Sigmoid colon (tissue), 7 donors: ENCODE results near the gene SNCB. TPM values are rescaled to one million over a fixed set of nuclear protein-coding genes. Genes with fewer than 3 reads are reported as not detected.

Source experiments
- DNase-seq: peaks from one replicate; pipeline ENCODE4 v3.0.0-alpha.2; 2019
- H3K27ac ChIP-seq, 4 donors: fragments of 200-600 bp; sonication (generic); one replicate each; pipeline ENCODE4 v1.5.1; 2016 to 2019; ENCODE audit warnings: mild to moderate bottlenecking in 1 of 4
- H3K27me3 ChIP-seq, 3 donors: fragments of 200-600 bp; sonication (generic); one replicate each; pipeline ENCODE4 v1.5.1; 2019; ENCODE audit warnings: mild to moderate bottlenecking in 1 of 3
- H3K36me3 ChIP-seq, 4 donors: fragments of 200-600 bp; sonication (generic); one replicate each; pipeline ENCODE4 v1.5.1; 2016 to 2019
- H3K4me1 ChIP-seq, 4 donors: fragments of 200-600 bp; sonication (generic); one replicate each; pipeline ENCODE4 v1.5.1; 2017 to 2019
- H3K4me3 ChIP-seq, 4 donors: fragments of 200-600 bp; sonication (generic); one replicate each; pipeline ENCODE4 v1.5.1; 2017 to 2019; ENCODE audit warnings: mild to moderate bottlenecking in 2 of 4, moderate library complexity in 1 of 4
- H3K9me3 ChIP-seq, 4 donors: fragments of 200-600 bp in 3 of 4; sonication (generic) in 3 of 4; one replicate each; pipeline versions ENCODE4 v1.5.1 to v1.6.1; 2013 to 2019
- CTCF ChIP-seq, 4 experiments: fragments of 450-650 bp in 3 of 4; fragments of 200-600 bp in 1 of 4; IDR thresholded peaks; one replicate each; pipeline ENCODE4 v1.5.1; 2016 to 2019; ENCODE audit warnings: antibody characterized with exemption in 4 of 4, mild to moderate bottlenecking in 3 of 4, moderate library complexity in 2 of 4
- EP300 ChIP-seq, 4 donors: sonication (generic); formaldehyde crosslinking; IDR thresholded peaks; one replicate each; pipeline ENCODE4 v1.6.1; 2017; ENCODE audit warnings: antibody characterized with exemption in 4 of 4
- POLR2A ChIP-seq, 2 donors: fragments of 450-650 bp; IDR thresholded peaks; one replicate each; pipeline ENCODE4 v1.6.1; 2016; ENCODE audit warnings: antibody characterized with exemption in 2 of 2, mild to moderate bottlenecking in 2 of 2, moderate library complexity in 2 of 2
- POLR2AphosphoS5 ChIP-seq, 4 donors: sonication (generic); formaldehyde crosslinking; IDR thresholded peaks; one replicate each; pipeline ENCODE4 v1.6.1; 2017; ENCODE audit warnings: antibody characterized with exemption in 4 of 4
- WGBS, 2 donors: extraction: QIAGEN DNeasy Blood & Tissue Kit; methylation state at CpG; one replicate each; pipeline ENCODE4 v1.1.7; 2013; 5-methylcytosine and 5-hydroxymethylcytosine counted together
- intact Hi-C: fragments of 100-400 bp; cut with DNase I; formaldehyde crosslinking; loops from one replicate; pipeline ENCODE4 v1.15.1; 2023
- polyA plus RNA-seq, 3 donors: library from polyadenylated mRNA; stranded (reverse); fragments of 200-250 nt; gene quantifications; one replicate each; pipeline ENCODE4 v1.2.3, GENCODE V29; 2013
- total RNA-seq, 4 donors: library from RNA; depleted of rRNA; stranded (reverse); fragments of >200 nt; gene quantifications; one replicate each; pipeline ENCODE4 v1.1.0, GENCODE V29; 2016
- donor health status: healthy with polysubstance abuse.
- donor health status: Bipolar disorder and iron deficiency.
- donor health status: healthy.

The SNCB gene
- total and polyA plus RNA-seq, 7 donors: 0.23 to 2.2 TPM; not detected in 5

- Histone ChIP-seq H3K27me3 (peaks cover 39 to 89% (median 65%) of the 10 kb centered on the region in 3 donors), H3K9me3 (no peaks in the 10 kb centered on the region), H3K4me1 (peaks cover 0 to 21% (median 20%) of the 10 kb centered on the region in 4 donors), H3K36me3 (no peaks in the 10 kb centered on the region), H3K4me3 (peak overlapping the region in 1 of 4 donors; percentile 3), H3K27ac (no peak overlapping the region)
- no peak for DNase-seq
- TF ChIP-seq POLR2A (IDR thresholded peaks at IDR 0.05): no peak
- TF ChIP-seq EP300 (IDR thresholded peaks at IDR 0.05): no peak
- TF ChIP-seq POLR2AphosphoS5 (IDR thresholded peaks at IDR 0.05): no peak
- TF ChIP-seq CTCF (IDR thresholded peaks at IDR 0.05): no peak
- intact Hi-C loops: no loop called here
- WGBS, 2 donors: 6 to 11% methylated on average over 31 of the region's 31 CpGs
Measured at GRCh38 chr5:176619203-176619568, 11.1 kb downstream of the SNCB start.

DNA sequence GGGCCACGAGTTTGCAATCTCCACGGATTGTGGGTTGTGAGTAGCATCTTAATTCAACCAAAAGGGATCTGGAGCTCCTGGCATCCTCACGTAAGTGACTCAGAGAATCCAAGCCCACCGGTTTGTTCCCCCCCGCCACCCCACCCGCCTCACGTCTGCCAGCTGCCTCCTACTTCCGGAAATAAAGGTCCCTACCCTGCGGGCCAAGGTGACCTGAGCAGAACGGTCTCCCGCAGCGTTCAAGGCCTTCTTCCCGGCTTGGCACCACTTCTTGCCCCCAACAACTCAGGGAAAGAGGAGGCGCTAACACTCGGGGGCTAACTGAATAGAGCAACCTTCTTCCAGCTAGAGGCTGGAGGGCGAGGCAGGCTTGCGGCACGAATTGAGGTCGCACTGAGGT, 11.6 kb downstream of the SNCB start:
- WGBS, 2 donors: 27 to 33% methylated on average over 19 of the region's 19 CpGs
- H3K27me3 ChIP-seq: peaks cover 39 to 85% (median 65%) of the 10 kb centered on the region in 3 donors
- no peaks in the 10 kb centered on the region for H3K9me3 ChIP-seq
- H3K36me3 ChIP-seq: no peaks in the 10 kb centered on the region
- peak overlapping the region in 1 of 4 donors; percentile 3 for H3K4me3 ChIP-seq
- H3K4me1 ChIP-seq: peaks cover 0 to 25% (median 20%) of the 10 kb centered on the region in 4 donors
- intact Hi-C loops: no loop called here
- no peak for DNase-seq
- no peak overlapping the region for H3K27ac ChIP-seq
- TF ChIP-seq POLR2AphosphoS5 (IDR thresholded peaks at IDR 0.05): no peak
- no peak for TF ChIP-seq POLR2A (IDR thresholded peaks at IDR 0.05)
- TF ChIP-seq CTCF (IDR thresholded peaks at IDR 0.05): no peak
- TF ChIP-seq EP300 (IDR thresholded peaks at IDR 0.05): no peak

DNA sequence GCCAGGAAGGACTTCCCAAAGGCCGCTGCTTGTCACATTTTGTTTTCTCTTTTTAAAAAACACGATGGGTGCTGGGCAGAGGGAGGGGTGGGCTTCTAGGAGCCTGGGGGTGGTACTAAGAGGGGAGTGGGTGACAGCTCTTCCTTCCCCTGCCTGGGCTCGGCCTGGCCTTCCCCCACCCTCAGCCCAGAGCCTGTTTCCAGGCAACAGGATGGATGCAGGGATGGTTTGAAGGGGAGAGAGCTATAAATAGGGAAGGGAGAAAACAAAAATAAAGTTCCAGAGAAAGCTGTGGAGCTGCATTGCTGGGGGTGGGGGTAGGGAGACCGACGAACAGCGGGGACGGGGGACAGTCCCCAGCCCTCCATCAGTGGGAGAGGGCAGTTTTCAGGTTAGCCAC, 13.8 kb downstream of the SNCB start:
- 70 to 71% methylated on average over 7 of the region's 7 CpGs for WGBS, 2 donors
- Histone ChIP-seq H3K4me3 (no peak overlapping the region), H3K36me3 (no peaks in the 10 kb centered on the region), H3K27me3 (peaks cover 39 to 84% (median 60%) of the 10 kb centered on the region in 3 donors), H3K27ac (no peak overlapping the region), H3K9me3 (no peaks in the 10 kb centered on the region), H3K4me1 (peaks cover 0 to 27% (median 20%) of the 10 kb centered on the region in 4 donors)
- DNase-seq: no peak
- TF ChIP-seq EP300 (IDR thresholded peaks at IDR 0.05) (no peak), POLR2A (IDR thresholded peaks at IDR 0.05) (no peak), CTCF (IDR thresholded peaks at IDR 0.05) (no peak), POLR2AphosphoS5 (IDR thresholded peaks at IDR 0.05) (no peak)
- intact Hi-C loops: no loop called here

DNA sequence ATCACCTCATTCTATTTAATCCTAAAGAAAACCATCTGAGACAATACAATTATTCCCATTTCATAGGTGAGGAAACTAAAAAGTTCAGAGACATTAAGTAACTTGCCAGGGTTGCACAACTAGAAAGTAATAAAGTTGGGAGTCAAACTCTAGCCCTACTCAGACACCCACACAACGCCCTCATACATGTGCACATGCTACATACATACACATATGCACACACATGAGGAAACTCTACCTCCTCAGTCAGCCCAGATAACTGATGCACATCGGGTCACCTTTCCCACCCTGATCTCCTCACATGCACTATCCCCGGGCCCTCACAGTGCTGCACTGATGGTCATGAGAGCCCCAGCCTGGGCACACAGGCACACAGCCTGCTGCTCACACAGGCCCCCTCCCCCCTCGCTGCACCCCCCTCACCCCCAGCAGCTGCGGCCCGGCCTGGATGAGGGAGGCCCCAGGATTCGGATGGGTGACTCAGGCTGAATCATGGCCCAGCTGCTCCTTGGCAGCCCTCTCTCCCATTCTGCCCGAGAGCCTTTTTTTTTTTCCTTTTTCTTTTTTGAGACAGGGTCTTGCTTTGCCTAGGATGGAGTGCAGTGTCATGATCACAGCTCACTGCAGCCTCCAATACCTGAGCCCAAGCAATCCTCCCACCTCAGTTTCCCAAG, 15.4 kb downstream of the SNCB start:
- H3K27me3 ChIP-seq: peaks cover 23 to 78% (median 54%) of the 10 kb centered on the region in 3 donors
- intact Hi-C loops: no loop called here

More for the DNA sequence above, 15.4 kb downstream of the SNCB start:
- Histone ChIP-seq H3K9me3 (no peaks in the 10 kb centered on the region), H3K36me3 (no peaks in the 10 kb centered on the region), H3K4me1 (peaks cover 0 to 27% (median 20%) of the 10 kb centered on the region in 4 donors), H3K4me3 (no peak overlapping the region), H3K27ac (no peak overlapping the region)
- TF ChIP-seq POLR2AphosphoS5 (IDR thresholded peaks at IDR 0.05) (no peak), EP300 (IDR thresholded peaks at IDR 0.05) (no peak), POLR2A (IDR thresholded peaks at IDR 0.05) (no peak), CTCF (IDR thresholded peaks at IDR 0.05) (no peak)
- DNase-seq: no peak
- 53 to 65% methylated on average over 8 of the region's 8 CpGs for WGBS, 2 donors
